A673 (cell line): ENCODE measurements around the gene SSBP2. TPM values are rescaled to one million over a fixed set of nuclear protein-coding genes. Genes with fewer than 3 reads are reported as not detected.

Experiments used
- BruUV-seq: library from RNA; stranded (reverse); fragments of 400-500 nt; replicated peaks from 2 replicates; lab custom pipeline; 2021; lab: Mats Ljungman, UMichigan
- CTCF ChIA-PET: fragments of 300-600 bp; sonication (Branson Sonifier 250); formaldehyde crosslinking; loops from one replicate; lab custom pipeline; 2022; ENCODE audit warnings: antibody characterized with exemption; lab: Charles Lee
- POLR2A ChIA-PET: fragments of 300-600 bp; sonication (Branson Sonifier 250); formaldehyde crosslinking; loops from one replicate; lab custom pipeline; 2022; ENCODE audit warnings: antibody characterized with exemption; ENCODE audit not compliant: low non-redundant PET; lab: Charles Lee
- DNase-seq: peaks from one replicate; pipeline ENCODE4 v3.0.0-alpha.2; 2015; ENCODE audit warnings: low spot score
- H3K27ac ChIP-seq: fragments of 200-600 bp; sonication (generic); 2 replicates; pipeline ENCODE4 v1.5.1; 2016; ENCODE audit warnings: mixed run types, low read depth, mild to moderate bottlenecking, mixed read lengths, antibody characterized with exemption, low read length; ENCODE audit not compliant: poor library complexity, severe bottlenecking
- H3K27me3 ChIP-seq: fragments of 200-600 bp; sonication (generic); replicated peaks from 2 replicates; pipeline ENCODE4 v1.6.1; 2017; ENCODE audit warnings: mixed run types, low read depth, mild to moderate bottlenecking, mixed read lengths, antibody characterized with exemption, low read length; ENCODE audit not compliant: insufficient read depth, poor library complexity
- H3K36me3 ChIP-seq: fragments of 200-600 bp; sonication (generic); 2 replicates; pipeline ENCODE4 v1.6.1; 2016; ENCODE audit warnings: mixed run types, mild to moderate bottlenecking, mixed read lengths, antibody characterized with exemption, low read length; ENCODE audit not compliant: insufficient read depth, poor library complexity, severe bottlenecking
- H3K4me1 ChIP-seq: fragments of 200-600 bp; sonication (generic); 2 replicates; pipeline ENCODE4 v1.6.1; 2017; ENCODE audit warnings: mixed run types, mild to moderate bottlenecking, mixed read lengths, antibody characterized with exemption, low read length; ENCODE audit not compliant: insufficient read depth, poor library complexity, severe bottlenecking
- H3K4me3 ChIP-seq: fragments of 200-600 bp; sonication (generic); 2 replicates; pipeline ENCODE4 v1.5.1; 2016; ENCODE audit warnings: low read depth, mixed run types, mild to moderate bottlenecking, mixed read lengths, low read length; ENCODE audit not compliant: poor library complexity, severe bottlenecking
- H3K9me3 ChIP-seq: fragments of 200-600 bp; sonication (generic); 2 replicates; pipeline ENCODE4 v1.6.1; 2016; ENCODE audit warnings: mixed run types, low read depth, mild to moderate bottlenecking, mixed read lengths, antibody characterized with exemption, low read length; ENCODE audit not compliant: poor library complexity, severe bottlenecking
- EZH2 ChIP-seq: fragments of 200-600 bp; sonication (generic); IDR thresholded peaks from 2 replicates; pipeline ENCODE4 v1.6.1; 2017; ENCODE audit warnings: borderline replicate concordance, low read depth, mild to moderate bottlenecking, mixed read lengths, antibody characterized with exemption, low read length; ENCODE audit not compliant: poor library complexity, severe bottlenecking
- intact Hi-C: fragments of 100-400 bp; cut with micrococcal nuclease; formaldehyde crosslinking; loops from one replicate; pipeline ENCODE4 v1.10.0; 2022; ENCODE audit not compliant: unreplicated experiment
- total RNA-seq: library from RNA; stranded (reverse); gene quantifications from 2 replicates; pipeline ENCODE4 v1.2.3, GENCODE V29; 2021
- TF ChIP-seq, protein P1 (sequence below): fragments of 300-800, 200-600 bp; sonication (generic); conservative IDR thresholded peaks from 2 replicates; pipeline ENCODE4 v1.5.1; 2017; ENCODE audit warnings: low read depth, mild to moderate bottlenecking, antibody characterized with exemption, low read length, moderate library complexity, mixed read lengths

SSBP2 gene
- total RNA-seq, 1 experiment from 2014 or later = 42.8 TPM

DNA sequence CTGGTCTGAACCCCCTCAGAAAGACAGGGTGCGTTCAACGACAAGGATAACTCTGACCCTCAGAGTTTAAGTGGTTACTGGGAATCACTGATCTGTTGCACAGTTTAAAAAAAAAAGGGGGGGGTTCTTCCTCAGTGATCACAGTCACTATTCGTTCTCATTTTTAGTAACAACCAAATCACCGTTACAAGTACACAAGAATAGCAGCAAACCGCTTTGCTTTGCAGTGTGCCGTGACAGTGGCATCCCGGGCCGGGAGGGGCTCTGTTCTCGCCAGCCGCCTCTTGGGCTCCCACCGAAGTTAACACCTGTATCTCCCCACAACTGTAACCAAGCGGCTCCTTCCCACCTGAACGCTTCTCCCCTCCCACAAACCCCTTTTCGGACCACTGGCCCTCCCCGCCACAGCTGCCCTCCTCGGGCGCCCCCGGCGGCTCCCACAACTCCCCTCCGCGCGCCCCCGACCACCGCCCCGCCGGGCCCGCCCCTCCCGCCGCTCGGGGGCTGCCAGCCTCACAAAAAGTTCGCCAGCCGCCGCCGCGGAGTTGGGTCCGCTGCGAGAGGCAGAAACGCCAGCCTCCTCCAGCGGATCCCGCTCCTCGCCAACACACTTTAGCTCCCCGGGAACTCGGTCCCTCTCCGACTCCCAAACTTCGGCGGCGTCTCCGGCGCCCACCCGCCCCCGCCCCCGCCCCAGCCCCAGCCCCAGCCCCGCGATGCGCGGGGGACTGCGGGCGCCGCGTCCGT is 1.2 kb downstream of the SSBP2 start:
- ChIA-PET CTCF (interaction anchor here (0.7 kb wide), 1 partner anchor 40 kb away, joined by 5 read pairs; no protein-coding TSS in a partner anchor), POLR2A (no interaction called here)
- H3K27ac ChIP-seq = peak overlapping the region; percentile 70
- H3K36me3 ChIP-seq = no peaks in the 10 kb centered on the region
- H3K27me3 ChIP-seq = no peaks in the 10 kb centered on the region
- H3K4me3 ChIP-seq = peak overlapping the region; percentile 82
- TF ChIP-seq EZH2 = no peak
- TF ChIP-seq, protein P1, sequence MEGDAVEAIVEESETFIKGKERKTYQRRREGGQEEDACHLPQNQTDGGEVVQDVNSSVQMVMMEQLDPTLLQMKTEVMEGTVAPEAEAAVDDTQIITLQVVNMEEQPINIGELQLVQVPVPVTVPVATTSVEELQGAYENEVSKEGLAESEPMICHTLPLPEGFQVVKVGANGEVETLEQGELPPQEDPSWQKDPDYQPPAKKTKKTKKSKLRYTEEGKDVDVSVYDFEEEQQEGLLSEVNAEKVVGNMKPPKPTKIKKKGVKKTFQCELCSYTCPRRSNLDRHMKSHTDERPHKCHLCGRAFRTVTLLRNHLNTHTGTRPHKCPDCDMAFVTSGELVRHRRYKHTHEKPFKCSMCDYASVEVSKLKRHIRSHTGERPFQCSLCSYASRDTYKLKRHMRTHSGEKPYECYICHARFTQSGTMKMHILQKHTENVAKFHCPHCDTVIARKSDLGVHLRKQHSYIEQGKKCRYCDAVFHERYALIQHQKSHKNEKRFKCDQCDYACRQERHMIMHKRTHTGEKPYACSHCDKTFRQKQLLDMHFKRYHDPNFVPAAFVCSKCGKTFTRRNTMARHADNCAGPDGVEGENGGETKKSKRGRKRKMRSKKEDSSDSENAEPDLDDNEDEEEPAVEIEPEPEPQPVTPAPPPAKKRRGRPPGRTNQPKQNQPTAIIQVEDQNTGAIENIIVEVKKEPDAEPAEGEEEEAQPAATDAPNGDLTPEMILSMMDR = no peak
- no TSS peak for BruUV-seq
- H3K4me1 ChIP-seq = peaks cover 69% of the 10 kb centered on the region
- intact Hi-C loops = loop anchor here (1.0 to 10.0 kb wide), 5 partner anchors 221 to 475 kb away; no protein-coding TSS in a partner anchor
- H3K9me3 ChIP-seq = no peaks in the 10 kb centered on the region
- peak; percentile 54 for DNase-seq

DNA sequence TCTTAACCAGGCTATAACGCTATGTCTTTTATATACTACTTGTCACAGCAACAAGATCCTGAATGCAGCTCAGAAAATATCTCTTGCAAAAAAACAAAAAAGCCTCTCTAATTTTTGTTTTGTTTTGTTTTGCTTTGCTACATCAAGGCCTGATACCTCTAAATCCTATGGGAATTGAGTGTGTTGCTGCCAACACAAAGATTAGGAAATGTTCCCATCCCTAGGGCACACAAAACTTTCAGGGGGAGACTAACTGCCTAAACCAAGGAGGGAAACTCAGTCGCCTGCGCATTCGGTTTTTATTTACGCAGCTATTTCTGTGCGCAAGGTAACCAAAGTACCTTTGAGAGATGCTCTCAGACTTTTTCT is 1.7 kb downstream of the SSBP2 start:
- BruUV-seq = no TSS peak
- TF ChIP-seq, protein P1 = no peak
- TF ChIP-seq EZH2 = no peak
- intact Hi-C loops = loop anchor here (1.0 to 2.0 kb wide), 2 partner anchors 242 to 324 kb away; no protein-coding TSS in a partner anchor
- Histone ChIP-seq H3K36me3 (no peaks in the 10 kb centered on the region), H3K4me1 (peaks cover 67% of the 10 kb centered on the region), H3K4me3 (peak overlapping the region; percentile 82), H3K9me3 (no peaks in the 10 kb centered on the region), H3K27me3 (no peaks in the 10 kb centered on the region), H3K27ac (peak overlapping the region; percentile 42)
- ChIA-PET CTCF (no interaction called here), POLR2A (no interaction called here)
- no peak for DNase-seq

- Histone ChIP-seq H3K27me3 (no peaks in the 10 kb centered on the region), H3K27ac (no peak overlapping the region), H3K4me3 (peak overlapping the region; percentile 82), H3K9me3 (no peaks in the 10 kb centered on the region), H3K36me3 (no peaks in the 10 kb centered on the region), H3K4me1 (peaks cover 64% of the 10 kb centered on the region)
- TF ChIP-seq, protein P1 = peak; percentile 48; the same call in 1 of the 2 replicates
- TF ChIP-seq EZH2 = no peak
- peak; percentile 48 for DNase-seq
- intact Hi-C loops = loop anchor here (2.0 kb wide), 1 partner anchor 324 kb away; no protein-coding TSS in a partner anchor
- BruUV-seq = no TSS peak
- ChIA-PET CTCF (no interaction called here), POLR2A (no interaction called here)
These were observed 2.3 kb downstream of the SSBP2 start for GRCh38 chr5:81748556-81748955.
